Heart left ventricle (tissue), 16 donors: Measurements from ENCODE around the gene AUH. TPM values are rescaled to one million over a fixed set of nuclear protein-coding genes. Genes with fewer than 3 reads are reported as not detected.

ENCODE experiments used
- ATAC-seq, 4 donors: fragments of 200-7000 bp; cut with Tn5 transposase; one replicate each; pipeline ENCODE4 v1.9.1; 2020 to 2022; ENCODE audit warnings: moderate library complexity in 4 of 4, mild to moderate bottlenecking in 3 of 4, moderate number of reproducible peaks in 1 of 4
- DNase-seq, 5 donors: peaks; one replicate each; pipeline ENCODE4 v3.0.0-alpha.2; 2020
- H3K27ac ChIP-seq, 12 donors: fragments of 200-600 bp; sonication (generic) in 4 of 12; one replicate each; pipeline versions ENCODE4 v1.5.0 to v1.8.0; 2016 to 2022; ENCODE audit warnings: mild to moderate bottlenecking in 2 of 12
- H3K27me3 ChIP-seq, 9 donors: fragments of 200-600 bp; sonication (generic) in 2 of 9; one replicate each; pipeline versions ENCODE4 v1.5.1 to v1.8.0; 2016 to 2022; ENCODE audit warnings: mild to moderate bottlenecking in 3 of 9
- H3K36me3 ChIP-seq, 9 donors: fragments of 200-600 bp; sonication (generic) in 2 of 9; one replicate each; pipeline versions ENCODE4 v1.5.0 to v1.8.0; 2018 to 2022; ENCODE audit warnings: mild to moderate bottlenecking in 2 of 9
- H3K4me1 ChIP-seq, 12 donors: fragments of 200-600 bp; sonication (generic) in 4 of 12; one replicate each; pipeline versions ENCODE4 v1.5.0 to v1.8.0; 2016 to 2022; ENCODE audit warnings: mild to moderate bottlenecking in 3 of 12
- H3K4me3 ChIP-seq, 12 donors: fragments of 200-600 bp; sonication (generic) in 4 of 12; one replicate each; pipeline versions ENCODE4 v1.5.0 to v1.8.0; 2017 to 2022; ENCODE audit warnings: mild to moderate bottlenecking in 9 of 12, moderate library complexity in 4 of 12
- H3K9me3 ChIP-seq, 12 donors: fragments of 200-600 bp; sonication (generic) in 4 of 12; one replicate each; pipeline versions ENCODE4 v1.5.0 to v1.8.0; 2016 to 2022; ENCODE audit warnings: mild to moderate bottlenecking in 1 of 12
- POLR2A ChIP-seq, 2 donors: fragments of 450-650 bp; IDR thresholded peaks; one replicate each; pipeline ENCODE4 v1.6.1; 2017; ENCODE audit warnings: antibody characterized with exemption in 2 of 2, mild to moderate bottlenecking in 2 of 2, moderate library complexity in 2 of 2
- WGBS, 4 donors: extraction: QIAGEN DNeasy Blood & Tissue Kit in 2 of 4; methylation state at CpG; one replicate each; pipeline versions ENCODE4 v1.1.5 to v1.1.7; 2013 to 2018; 5-methylcytosine and 5-hydroxymethylcytosine counted together
- intact Hi-C, 10 donors: fragments of 100-400 bp; cut with DNase I; formaldehyde crosslinking; loops; one replicate each; pipeline versions ENCODE4 v1.11.1 to v1.14.2; 2022
- polyA plus RNA-seq, 2 donors: library from polyadenylated mRNA; stranded (reverse); fragments of 200-250 nt; gene quantifications; one replicate each; pipeline ENCODE4 v1.2.3, GENCODE V29; 2013
- total RNA-seq, 9 donors: library from RNA; depleted of rRNA in 2 of 9; stranded (reverse); fragments of >200 nt in 2 of 9; fragmentation: NEBNext Ultra II Directional in 3 of 9; extraction: Animal tissue kit (Norgen Biotek cat#: 25700) in 3 of 9; gene quantifications; one replicate each; pipeline versions ENCODE4 v1.1.0 to v1.2.4, GENCODE V29; 2016 to 2023
- TF ChIP-seq, protein P1 (sequence below), 12 donors: fragments of 200-600 bp; sonication (generic) in 4 of 12; IDR thresholded peaks; one replicate each; pipeline versions ENCODE4 v1.5.0 to v1.8.0; 2018 to 2022; ENCODE audit warnings: antibody characterized with exemption in 12 of 12, mild to moderate bottlenecking in 5 of 12
- donor health status: ischemic (EF 13 %, LVEDD 7.1; RV severe dilation, severe dysfunction).
- donor health status: healthy with polysubstance abuse.
- donor health status: DM: no; HTN: yes; CAD: no.
- donor health status: DM: no; HTN: no; CAD: no.
- donor health status: ischemic (EF 25% LVEDD 6.9; RV normal size, moderate dysfunction).
- donor health status: ischemic (EF 25% LVEDD 5.7; RV mildly dilated, moderate dysfunction).
- donor health status: healthy.
- donor health status: DM: yes; HTN: yes; CAD: no.
- donor health status: ischemic (EF 35%, LVEDD 5.7; RV mildly dilated, moderate dysfunction).
- donor health status: nonischemic (EF 11% LVEDD 7.7; RV severe dilation, severe dysfunction).
- donor health status: DM: yes; HTN: yes; CAD: no.
- donor health status: PGD.
- donor health status: ischemic (EF 29% LVEDD 5.4; RV normal size, mild dysfunction).
- donor health status: nonischemic (EF 23%, LVEDD 6.1; RV moderate dilation, normal function).

AUH gene
- total and polyA plus RNA-seq, 11 donors = 19.0 to 54.7 (median 39.7) TPM

DNA sequence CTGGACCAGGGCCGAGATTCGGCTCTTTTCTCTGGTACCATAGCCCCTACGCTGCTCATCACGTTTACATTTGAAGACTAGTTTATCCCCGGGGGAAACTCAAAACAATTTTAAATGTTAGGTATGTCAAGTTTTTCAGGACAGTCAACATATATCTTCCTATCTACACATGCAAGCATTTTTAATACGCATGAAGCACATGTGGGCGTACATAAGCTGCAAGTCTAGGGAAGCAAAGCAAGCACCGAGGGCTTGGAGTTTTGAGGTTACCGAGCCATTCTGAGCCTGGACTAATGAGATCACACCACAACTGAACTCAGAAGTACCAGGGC, 154.4 kb downstream of the AUH start:
- H3K27me3 ChIP-seq = no peaks in the 10 kb centered on the region
- TF ChIP-seq POLR2A (IDR thresholded peaks at IDR 0.05) = no peak
- TF ChIP-seq, protein P1, sequence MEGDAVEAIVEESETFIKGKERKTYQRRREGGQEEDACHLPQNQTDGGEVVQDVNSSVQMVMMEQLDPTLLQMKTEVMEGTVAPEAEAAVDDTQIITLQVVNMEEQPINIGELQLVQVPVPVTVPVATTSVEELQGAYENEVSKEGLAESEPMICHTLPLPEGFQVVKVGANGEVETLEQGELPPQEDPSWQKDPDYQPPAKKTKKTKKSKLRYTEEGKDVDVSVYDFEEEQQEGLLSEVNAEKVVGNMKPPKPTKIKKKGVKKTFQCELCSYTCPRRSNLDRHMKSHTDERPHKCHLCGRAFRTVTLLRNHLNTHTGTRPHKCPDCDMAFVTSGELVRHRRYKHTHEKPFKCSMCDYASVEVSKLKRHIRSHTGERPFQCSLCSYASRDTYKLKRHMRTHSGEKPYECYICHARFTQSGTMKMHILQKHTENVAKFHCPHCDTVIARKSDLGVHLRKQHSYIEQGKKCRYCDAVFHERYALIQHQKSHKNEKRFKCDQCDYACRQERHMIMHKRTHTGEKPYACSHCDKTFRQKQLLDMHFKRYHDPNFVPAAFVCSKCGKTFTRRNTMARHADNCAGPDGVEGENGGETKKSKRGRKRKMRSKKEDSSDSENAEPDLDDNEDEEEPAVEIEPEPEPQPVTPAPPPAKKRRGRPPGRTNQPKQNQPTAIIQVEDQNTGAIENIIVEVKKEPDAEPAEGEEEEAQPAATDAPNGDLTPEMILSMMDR (IDR thresholded peaks at IDR 0.05) = no peak
- intact Hi-C loops = no loop called here
- H3K9me3 ChIP-seq = peaks cover 0 to 7% (median 0%) of the 10 kb centered on the region in 12 donors
- ATAC-seq (no peak), DNase-seq (no peak)
- 94 to 97% (median 96%) methylated on average over 9 of the region's 9 CpGs for WGBS, 4 donors
- peaks cover 0 to under 1% (median 0%) of the 10 kb centered on the region in 9 donors for H3K36me3 ChIP-seq
- H3K27ac ChIP-seq = peak overlapping the region in 11 of 12 donors; percentile 21 to 90 (median 54)
- H3K4me1 ChIP-seq = peaks cover 3 to 26% (median 15%) of the 10 kb centered on the region in 12 donors
- H3K4me3 ChIP-seq = peak overlapping the region in 1 of 12 donors; percentile 31

DNA sequence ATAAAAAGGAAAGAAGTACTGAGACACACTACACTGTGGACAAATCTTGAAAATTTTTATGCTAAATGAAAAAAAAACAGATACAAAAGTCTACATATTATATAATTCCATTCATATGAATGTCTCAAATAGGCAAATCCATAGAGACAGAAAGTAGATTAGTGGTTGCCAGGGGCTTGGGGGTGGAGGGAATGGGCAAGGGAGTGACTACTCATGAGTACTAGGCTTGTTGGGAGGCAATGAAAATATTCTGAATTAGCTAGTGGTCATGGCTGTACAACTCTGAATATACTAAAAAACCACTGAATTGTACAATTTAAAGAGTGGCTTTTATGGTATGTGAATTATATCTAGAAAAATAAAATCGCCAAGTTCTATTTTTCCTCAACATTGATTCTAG, 154.9 kb downstream of the AUH start:
- Histone ChIP-seq H3K4me3 (no peak overlapping the region), H3K27me3 (no peaks in the 10 kb centered on the region), H3K36me3 (no peaks in the 10 kb centered on the region), H3K27ac (peak overlapping the region in 3 of 12 donors; percentile 17 to 90 (median 72)), H3K9me3 (peaks cover 0 to 13% (median 0%) of the 10 kb centered on the region in 12 donors), H3K4me1 (peaks cover 3 to 26% (median 15%) of the 10 kb centered on the region in 12 donors)
- TF ChIP-seq, protein P1 (IDR thresholded peaks at IDR 0.05) = no peak
- no peak for TF ChIP-seq POLR2A (IDR thresholded peaks at IDR 0.05)
- DNase-seq (no peak), ATAC-seq (no peak)
- intact Hi-C loops = no loop called here
- WGBS, 4 donors = 91 to 98% (median 97%) methylated on average over 1 of the region's 1 CpG

DNA sequence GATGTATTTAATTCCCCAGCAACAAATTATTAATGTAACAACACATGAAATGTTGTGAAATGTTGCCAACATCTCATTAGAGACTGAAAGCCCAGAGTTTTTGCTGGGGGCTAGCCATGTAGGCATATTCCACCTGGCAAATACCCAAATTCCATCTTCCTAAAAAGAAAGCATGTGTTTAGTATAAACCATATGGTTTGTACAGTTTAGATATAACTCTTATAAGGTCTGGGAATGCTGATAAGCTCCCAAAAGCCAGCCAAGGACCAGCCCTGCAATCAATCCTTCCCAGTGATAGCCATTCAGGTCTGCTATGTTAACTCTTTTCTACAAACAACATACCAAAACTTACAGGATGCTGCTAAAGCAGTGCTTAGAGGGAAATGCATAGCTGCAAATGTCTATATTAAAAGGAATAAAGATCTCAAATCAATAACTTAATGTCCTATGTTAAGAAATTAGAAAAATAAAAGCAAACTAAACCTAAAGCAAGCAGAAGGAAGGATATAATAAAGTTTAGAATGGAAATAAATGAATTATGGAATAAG, 158.9 kb downstream of the AUH start:
- intact Hi-C loops = no loop called here
- Histone ChIP-seq H3K4me1 (peaks cover 3 to 41% (median 9%) of the 10 kb centered on the region in 12 donors), H3K4me3 (no peak overlapping the region), H3K27ac (no peak overlapping the region), H3K36me3 (no peaks in the 10 kb centered on the region), H3K27me3 (no peaks in the 10 kb centered on the region), H3K9me3 (peaks cover 0 to 26% (median 0%) of the 10 kb centered on the region in 12 donors)
- ATAC-seq (no peak), DNase-seq (no peak)
- TF ChIP-seq, protein P1 (IDR thresholded peaks at IDR 0.05) = no peak
- no peak for TF ChIP-seq POLR2A (IDR thresholded peaks at IDR 0.05)

DNA sequence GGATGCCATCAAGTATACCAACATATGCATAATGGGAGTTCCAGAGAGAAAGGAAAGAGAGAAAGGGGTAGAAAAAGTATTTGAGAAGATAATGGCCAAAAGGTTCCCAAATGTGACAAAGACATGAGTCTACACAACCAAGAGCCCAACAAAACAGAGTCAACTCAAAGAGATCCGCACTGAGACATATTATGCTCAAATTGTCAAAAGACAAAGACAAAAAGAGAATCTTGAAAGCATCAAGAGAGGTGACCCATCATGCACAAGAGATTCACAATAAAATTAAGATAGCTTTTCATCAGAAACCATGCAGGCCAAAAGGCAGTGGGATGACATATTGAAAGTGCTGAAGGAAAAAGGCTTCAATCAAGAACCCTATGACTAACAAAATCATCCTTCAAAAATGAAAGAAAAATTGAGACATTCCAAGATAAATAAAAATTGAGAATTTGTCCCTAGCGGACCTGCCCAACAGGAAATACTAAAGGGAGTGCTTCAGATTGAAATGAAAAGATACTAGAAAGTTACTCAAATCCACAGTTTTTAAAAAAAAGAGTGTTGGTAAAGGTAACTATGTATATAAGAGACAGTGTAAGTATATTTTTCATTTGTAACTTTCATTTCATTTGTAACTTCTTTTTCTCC, 160.9 kb downstream of the AUH start:
- WGBS, 4 donors = 82 to 95% (median 91%) methylated on average over 2 of the region's 2 CpGs

More for the DNA sequence above, 160.9 kb downstream of the AUH start:
- no peaks in the 10 kb centered on the region for H3K27me3 ChIP-seq
- no peak for ATAC-seq
- H3K4me1 ChIP-seq = peaks cover 0 to 51% (median 14%) of the 10 kb centered on the region in 12 donors
- H3K36me3 ChIP-seq = no peaks in the 10 kb centered on the region
- no peak overlapping the region for H3K4me3 ChIP-seq
- no peak overlapping the region for H3K27ac ChIP-seq
- DNase-seq = no peak
- intact Hi-C loops = no loop called here
- no peak for TF ChIP-seq POLR2A (IDR thresholded peaks at IDR 0.05)
- TF ChIP-seq, protein P1 (IDR thresholded peaks at IDR 0.05) = no peak
- H3K9me3 ChIP-seq = peaks cover 0 to 26% (median 0%) of the 10 kb centered on the region in 12 donors
